ENCODE measurements around the gene PPEF1.
A peak's percentile ranks its signal among the peaks of the same experiment; 100 is the strongest.

PPEF1 gene

DNA sequence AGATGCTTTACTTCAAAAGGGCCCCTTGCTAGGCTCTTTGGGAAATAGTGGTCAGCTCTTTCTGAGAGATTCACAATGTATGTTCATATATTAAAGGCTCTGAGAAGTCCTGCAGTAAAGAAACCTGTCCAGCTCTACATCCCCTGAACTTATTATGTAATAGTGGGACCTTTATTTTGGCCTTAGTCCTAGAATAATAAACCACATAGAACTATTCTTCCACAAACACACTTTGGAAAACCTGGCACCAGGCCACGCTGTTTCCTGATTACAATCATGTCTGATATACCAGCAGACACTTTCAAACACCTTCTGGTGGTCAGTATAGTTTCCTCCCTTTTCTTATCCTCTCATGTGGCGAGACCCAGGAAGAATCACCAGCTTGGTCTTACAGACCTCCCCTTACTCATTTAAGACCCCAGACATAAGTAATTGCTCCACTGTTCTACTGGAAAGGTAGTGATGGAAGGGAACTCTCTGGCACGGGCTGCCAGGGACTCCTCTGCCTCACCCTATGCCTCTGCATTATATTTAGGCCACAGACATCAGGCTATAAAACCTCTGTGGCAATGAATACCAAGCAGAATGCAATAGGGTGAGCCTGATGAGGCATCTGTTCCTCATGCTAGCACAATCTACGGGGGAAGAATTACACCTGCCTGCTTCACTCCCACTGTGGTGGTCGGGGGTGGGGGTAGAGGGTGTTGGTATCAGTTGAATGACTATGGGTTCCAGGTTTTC is 5.7 kb upstream of the PPEF1 start:
- no peak for DNase-seq (ENCODE audit: low read depth, low spot score)

DNA sequence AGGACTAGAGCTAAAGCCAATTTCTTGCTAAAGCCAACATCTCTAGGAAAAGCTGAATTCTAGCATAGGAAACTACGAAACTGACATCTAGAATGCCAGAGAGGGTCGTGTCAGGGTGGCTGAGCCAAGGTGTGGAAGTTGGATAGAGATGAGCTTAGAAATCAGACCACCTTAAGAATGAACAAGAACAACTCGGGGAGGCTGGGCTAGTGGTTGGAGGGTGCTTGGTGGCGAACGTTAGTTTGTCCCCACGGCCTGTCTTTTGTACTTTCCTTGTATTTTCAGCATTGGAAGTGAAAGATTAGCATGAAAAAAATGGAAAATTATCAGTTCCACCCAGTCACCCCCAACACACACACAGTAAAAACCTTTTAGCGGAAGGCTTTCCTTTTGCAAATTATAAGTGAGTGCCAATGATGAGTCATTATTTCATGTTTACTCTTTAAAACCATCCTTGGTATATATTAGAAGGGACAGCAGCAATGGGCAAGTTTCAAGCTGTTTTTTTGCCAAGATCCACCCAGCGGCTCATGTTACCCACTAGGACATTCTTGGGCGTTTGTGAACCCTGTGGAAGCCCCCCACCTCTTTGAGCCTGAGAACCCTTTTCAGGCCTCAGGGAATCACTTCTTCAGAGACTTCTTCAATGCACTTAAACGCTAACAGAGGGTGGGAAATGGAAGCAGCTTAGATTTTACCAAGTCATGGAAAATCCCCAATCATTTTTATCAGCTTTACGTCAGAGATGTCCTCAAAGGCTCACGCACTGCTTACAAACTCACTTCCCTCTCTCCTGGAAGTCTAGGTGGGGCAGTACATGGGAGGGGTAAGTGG is 4.9 kb upstream of the PPEF1 start:
- DNase-seq (ENCODE audit: low read depth, low spot score): no peak

DNA sequence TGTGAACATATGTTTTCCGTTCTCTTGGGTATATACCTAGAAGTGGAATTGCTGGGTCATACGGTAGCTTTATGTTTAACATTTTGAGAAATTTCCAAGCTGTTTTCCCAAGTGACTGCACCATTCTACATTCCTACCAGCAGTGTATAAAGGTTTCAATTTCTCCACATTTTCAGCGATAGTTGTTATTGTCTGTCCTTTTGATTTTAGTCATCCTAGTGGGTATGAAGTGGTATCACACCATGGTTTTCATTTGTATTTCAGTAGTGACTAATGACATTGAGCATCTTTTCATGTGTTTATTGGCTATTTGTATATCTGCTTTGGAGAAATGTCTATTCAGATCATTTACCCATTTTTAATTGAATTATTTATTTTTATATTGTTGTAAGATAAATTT is 2.4 kb downstream of the PPEF1 start:
- DNase-seq (ENCODE audit: low read depth, low spot score): no peak

DNA sequence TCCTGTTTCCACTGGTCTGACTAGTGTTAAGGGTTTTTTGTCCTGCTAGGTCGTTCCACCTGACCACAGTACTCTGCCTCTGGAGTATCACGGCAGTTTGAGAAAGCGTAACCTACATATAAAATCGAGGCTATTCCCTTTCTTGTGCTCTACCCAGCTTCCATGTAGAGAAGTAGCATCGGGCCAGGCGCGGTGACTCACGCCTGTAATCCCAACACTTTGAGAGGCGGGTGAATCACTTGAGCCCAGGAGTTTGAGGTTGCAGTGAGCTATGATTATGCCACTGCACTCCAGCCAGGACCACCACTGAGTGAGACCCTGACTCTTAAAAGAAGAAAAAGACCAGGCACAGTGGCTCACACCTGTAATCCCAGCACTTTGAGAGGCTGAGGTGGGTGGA is 7.5 kb downstream of the PPEF1 start:
- peak; percentile 34 for DNase-seq (ENCODE audit: low read depth, low spot score)

DNA sequence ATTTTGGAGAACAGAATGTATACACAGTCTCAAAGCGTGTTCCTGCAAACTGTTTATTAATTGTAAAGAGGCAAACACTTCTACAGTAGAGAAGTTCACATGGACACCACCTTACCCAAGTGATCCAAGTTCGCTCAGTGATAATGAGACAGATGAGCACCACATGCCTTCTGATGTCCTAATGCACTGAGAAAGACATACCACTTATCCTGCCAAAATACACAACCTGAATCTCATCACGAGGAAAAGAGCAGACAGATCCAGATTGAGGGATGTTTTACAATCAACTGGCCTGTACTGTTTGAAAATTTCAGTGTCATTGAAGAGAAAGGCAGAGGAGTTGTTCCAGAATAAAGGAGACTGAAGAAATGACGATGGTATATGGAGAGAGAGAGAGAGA is 12.4 kb downstream of the PPEF1 start:
- no peak for DNase-seq (ENCODE audit: low read depth, low spot score)

DNA sequence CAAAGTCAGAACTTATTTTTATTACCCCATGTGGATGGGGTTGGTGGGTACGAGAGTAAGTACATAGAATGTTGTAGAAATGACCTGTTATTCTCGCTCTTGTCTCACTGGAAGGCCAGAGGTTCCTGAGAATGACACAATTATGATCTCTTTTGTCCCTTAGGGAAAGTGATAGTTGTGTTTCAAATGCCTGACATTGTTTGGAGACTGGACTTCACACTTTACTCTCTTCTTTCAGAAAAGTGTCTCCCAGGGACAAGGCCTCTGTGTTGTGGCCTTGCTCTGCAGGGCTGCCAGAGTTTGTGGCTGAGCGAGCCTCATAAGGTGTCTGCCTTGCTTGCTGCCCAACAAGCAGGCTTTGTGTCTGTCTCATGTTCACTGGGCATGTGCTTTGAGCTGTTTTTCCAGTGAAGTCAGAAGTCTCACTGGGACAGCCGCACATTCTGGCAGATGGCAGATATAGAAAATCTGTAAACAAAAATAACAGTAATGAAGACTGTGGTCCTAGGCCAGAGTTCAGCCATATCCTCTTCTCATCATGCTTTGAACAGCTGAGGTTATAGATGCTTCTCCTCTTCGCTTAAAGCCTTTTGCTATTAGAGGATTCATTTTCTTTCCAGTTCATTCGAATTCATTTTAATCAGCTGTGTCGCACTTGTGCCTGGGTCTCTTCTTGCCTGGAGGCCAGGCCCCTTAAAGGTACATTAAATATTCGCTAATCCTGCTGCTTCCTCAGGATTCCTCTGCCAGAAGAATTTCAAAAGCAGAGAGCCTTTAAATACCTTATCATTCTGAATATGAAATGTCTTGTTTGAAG is 14.4 kb downstream of the PPEF1 start:
- DNase-seq (ENCODE audit: low read depth, low spot score): no peak

DNA sequence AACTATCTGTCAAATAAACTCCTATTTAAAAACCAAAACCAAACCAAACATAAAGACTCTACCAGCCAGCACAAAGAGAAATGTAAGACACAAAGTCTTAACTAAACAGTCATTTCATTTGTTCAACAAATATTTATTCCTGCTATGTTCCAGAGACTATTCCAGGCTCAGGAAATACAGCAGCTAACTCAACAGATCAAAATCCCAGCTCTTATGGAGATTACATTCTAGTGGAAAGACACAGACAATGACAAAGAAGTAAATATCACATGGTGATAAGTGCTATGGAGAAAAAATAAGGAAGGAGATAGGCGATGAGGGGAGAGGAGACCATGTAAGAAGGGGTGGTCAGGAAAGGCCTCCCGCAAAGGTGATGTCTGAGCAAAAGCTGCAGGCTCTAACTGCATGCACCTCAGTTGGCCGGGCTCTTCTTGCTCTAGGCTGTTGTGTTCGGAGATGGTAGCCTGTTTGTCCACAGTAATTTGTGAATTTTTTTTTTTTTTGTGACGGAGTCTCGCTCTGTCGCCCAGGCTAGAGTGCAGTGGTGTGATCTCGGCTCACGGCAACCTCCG is 15.1 kb downstream of the PPEF1 start:
- DNase-seq (ENCODE audit: low read depth, low spot score): no peak

DNA sequence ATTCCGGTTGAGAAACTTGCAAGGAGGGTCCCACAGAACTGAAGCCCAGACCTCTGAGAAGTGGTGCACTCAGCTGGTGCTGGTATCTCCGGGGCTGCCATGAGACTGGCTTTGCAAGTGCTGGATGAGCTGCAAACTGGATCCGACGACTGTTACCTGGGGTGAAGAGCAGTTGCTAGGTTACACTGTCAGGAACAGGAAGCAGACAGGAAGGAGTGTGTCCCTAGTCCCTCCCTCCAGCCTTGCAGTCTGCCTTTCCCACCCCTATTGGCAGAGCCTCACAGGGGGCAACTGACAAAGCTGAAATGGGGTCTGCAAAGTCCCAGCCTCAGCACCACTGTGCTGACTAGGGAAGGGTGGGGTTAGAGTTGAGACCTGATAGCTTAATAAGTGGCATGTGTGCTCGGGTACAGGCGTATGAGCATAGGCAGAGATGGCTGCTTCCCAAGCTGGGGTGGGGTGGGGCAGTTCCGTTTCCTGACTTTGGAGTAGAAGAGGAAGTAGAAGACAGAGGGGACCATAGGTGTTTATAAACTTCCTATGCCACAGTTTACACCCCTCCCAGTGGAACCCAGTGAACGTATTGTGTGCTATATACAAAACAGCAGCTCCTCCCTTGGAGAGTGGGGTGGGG is 18.0 kb downstream of the PPEF1 start:
- DNase-seq (ENCODE audit: low read depth, low spot score): no peak

DNA sequence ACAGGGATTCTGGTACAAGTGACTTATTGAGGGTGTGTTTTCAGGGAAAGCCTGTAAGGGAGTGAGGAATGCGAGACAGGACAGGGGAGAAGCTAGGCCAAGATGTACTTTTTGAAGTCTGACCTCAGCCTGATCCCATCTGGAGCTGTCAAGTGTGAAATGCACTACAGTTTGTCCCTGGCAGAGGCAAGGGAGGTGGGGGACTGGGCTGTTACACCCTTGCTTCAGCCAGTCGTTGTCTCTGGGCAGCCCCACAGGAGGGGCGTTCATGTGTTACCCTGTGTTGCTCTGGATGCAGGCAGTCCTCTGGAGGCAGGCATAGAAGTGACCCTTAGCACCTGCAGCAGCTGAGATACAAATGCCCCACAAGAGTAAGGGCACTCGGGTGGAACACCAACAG is 25.8 kb downstream of the PPEF1 start:
- DNase-seq (ENCODE audit: low read depth, low spot score): no peak

DNA sequence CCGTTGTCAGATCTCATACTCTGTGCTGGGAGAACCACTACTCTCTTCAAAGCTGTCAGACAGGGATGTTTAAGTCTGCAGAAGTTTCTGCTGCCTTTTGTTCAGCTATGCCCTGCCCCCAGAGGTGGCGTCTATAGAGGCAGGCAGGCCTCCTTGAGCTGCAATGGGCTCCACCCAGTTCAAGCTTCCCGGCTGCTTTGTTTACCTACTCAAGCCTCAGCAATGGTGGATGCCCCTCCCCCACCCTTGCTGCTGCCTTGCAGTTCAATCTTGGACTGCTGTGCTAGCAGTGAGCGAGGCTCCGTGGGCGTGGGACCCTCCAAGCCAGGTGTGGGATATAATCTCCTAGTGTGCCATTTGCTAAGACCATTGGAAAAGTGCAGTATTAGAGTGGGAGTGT is 32.2 kb downstream of the PPEF1 start:
- peak; percentile 35 for DNase-seq (ENCODE audit: low read depth, low spot score)

DNA sequence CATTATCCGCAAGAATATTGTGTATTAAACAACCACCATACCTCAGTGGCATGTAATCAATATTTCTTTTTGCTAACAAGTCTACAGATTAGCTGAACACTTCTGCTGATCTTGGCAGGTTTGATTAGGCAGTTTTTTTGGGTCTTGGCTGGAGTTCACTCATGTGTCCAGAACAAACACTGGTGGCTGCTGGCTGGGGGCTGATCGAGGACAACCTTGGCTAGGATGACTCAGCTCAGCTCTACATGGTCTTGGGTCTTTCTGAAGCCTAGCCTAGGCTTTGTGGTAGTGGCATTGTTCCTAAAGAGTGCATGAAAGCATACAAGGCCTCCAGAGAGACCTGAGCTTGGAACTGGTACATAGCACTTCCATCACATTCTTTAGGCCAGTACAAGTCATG is 41.1 kb downstream of the PPEF1 start:
- no peak for DNase-seq (ENCODE audit: low read depth, low spot score)

DNA sequence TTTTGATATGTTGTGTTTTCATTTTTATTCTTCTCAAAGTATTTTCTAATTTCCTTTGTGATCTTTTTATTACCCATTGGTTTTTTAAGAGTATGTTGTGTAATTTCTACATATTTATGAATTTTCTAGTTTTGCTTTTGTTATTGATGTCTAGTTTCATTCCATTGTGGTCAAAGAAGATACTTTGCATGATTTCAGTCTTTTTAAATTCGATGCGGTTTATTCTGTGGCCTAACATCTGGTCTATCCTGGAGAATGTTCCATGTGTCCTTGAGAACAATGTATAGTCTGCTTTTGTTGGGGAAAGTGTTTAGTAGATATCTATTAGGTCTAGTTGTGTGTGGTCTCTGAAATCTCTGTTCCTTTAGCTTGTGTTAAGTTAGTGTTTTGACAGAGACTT is 46.2 kb downstream of the PPEF1 start:
- DNase-seq (ENCODE audit: low read depth, low spot score): no peak

DNA sequence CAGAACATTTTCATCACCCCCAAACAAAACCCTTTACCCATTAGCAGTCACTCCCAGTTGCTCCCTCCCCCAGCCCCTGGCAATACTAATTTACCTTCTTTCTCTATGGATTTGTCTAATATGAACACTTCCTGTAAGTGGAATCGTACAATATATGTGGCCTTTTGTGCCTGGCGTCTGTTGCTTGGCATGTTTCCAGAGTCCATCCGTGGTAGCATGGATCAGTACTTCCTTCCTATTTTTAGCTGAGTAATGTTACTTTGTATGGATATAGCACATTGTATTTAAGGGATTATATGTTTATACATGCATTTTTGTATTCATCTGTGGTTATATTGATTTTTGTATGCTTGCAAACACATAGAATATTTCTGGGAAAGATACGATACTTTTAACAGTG is 48.2 kb downstream of the PPEF1 start:
- DNase-seq (ENCODE audit: low read depth, low spot score): no peak

DNA sequence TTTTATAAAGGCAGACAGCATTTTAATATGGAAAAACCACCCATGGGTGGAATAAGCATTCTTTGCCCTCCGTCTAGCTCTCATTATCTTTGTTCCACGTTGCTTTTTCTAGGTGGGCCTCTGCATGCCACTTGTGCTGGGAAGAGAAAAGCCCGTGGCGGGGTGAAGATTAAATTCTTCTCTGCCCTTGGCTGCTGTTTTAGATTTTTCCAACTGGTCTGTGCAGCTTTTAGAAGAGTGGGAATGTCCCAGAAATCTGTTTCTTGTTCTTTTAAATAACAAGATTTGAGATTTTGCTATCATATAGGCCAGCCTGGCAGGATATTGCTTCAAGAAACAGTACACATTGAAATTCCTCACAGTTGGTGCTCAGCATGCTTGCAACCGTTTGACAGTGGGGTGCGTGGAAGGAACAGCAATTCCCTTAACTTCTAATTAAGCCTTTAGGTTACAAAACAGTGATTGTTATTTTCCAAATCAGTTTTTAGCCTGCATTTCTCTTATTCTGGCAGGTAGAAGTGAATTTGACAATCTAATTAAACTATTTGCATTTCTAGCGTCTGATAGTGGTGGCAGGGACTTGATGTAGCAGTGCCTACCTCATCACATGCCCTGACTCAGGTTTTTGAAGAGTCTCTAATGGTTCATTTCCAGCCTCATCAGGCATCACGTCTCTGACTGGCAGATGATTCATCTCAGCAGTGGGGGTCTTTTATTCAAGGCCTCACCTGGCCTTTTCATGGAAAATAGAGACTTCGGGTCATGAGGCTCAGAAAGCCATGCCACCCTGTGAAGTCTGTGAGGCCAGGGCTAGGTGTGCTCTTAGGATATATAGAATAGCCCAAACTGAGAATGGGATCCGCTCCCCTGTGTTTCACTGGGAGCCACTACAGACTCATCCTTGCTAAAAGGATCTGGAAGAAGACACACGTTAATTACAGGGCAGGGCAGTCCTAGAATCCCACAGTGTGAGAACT is 50.8 kb downstream of the PPEF1 start:
- DNase-seq (ENCODE audit: low read depth, low spot score): no peak

DNA sequence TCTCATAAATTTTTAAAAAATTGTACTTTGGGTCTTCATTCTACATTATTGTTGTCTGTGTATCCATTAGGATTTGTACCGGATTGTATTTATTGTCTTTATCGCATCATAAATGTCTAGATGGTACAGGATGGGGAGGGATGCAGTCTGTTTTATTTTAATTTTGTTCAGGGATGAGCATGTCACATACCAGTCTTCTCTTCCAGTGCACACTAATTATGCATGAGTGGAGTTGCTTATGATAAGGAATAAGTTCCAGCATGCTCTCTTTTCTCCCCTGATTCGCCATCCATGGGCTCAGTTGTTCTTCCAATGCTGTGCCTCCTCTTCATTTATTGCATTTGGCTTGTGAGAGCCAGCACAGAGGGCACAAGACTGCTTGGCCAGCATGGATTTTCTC is 54.3 kb downstream of the PPEF1 start:
- no peak for DNase-seq (ENCODE audit: low read depth, low spot score)

DNA sequence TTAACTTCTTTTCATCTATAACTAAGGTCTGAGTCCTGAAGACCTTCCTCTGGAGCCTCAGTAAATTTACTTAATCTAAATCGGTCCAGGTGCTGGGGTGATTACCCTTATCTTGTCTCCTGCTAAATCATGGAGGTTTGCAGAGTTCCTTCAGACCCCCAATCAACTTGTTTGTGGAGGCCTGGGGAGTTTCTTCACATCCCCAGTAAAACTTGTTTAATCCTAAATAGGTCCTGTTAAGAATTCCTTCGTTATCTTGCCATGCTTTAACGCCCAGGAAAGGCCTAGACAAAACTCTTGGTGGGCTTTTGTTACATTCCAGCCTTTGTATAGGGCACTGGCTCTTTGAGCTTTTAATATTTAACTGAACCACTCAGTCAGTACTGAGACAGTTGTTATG is 55.7 kb downstream of the PPEF1 start:
- peak; percentile 27 for DNase-seq (ENCODE audit: low read depth, low spot score)

DNA sequence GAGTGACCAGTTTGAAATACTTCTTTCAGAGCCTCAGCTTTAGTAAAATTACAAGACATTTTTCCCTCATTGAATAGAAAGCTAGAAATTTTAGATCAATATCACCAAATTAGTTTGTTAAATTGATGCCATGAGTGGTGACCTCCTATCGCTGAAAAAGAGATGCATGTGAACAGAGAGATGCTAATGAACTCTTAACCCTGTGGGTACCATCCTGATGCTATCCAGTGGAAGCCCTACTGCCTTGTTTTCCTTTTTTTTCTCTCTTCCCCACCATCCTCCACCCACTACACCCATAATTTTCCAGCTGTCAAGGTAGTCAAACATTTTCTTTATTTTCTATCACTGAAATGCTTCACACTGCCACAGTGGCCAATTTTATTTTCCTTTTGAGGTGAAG is 61.9 kb downstream of the PPEF1 start:
- no peak for DNase-seq (ENCODE audit: low read depth, low spot score)

DNA sequence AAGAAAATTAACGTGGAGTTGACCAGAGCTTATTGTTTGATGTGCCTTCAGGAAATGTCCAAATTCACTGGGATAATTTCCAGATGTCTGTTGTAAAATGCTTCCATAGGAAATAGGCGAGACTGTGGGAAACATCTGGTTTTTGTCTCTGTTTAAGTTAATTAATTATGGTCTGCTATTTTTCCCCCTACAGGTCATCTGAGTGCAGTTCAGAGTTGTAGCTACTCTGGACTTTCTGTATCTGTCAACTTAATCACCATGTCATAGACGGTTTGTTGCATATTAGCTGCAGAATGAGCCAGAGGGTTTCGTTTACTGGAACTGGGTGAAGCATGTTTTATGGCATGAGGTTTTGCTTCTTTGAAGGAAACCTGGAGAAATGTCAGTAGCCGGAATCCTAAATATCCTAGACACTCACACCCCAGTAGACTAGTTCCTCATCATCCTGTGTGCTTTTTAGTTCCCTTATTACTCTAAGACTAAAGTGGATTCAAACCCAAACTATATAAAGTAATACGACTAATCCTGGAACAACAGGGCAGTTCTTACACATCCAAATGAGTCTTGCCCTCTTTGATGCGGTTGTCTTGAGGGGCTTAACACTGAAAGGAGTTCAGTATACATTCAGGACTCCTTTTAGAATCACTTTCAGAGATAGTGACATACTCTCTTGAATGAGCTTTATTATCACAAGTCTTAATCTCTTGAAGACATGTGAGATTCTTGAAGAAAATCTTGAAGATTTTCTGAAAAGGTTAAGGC is 62.5 kb downstream of the PPEF1 start:
- no peak for DNase-seq (ENCODE audit: low read depth, low spot score)

DNA sequence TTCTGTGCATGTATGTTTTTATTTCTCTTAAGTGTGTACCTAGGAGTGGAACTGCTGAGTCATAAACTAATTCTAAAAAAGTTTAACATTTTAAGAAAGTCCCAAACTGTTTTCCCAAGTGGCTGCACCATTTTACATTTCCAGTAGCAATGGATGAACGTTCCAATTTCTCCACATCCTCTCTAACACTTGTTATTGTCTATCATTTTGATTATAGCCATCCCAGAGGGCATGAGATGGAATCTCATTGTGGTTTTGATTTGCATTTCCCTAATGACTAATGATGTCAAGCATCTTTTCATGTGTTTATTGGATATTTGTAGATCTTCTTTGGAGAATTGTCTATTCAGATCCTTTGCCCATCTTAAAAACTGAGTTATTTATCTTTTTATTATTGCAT is 82.5 kb downstream of the PPEF1 start:
- DNase-seq (ENCODE audit: low read depth, low spot score): no peak

DNA sequence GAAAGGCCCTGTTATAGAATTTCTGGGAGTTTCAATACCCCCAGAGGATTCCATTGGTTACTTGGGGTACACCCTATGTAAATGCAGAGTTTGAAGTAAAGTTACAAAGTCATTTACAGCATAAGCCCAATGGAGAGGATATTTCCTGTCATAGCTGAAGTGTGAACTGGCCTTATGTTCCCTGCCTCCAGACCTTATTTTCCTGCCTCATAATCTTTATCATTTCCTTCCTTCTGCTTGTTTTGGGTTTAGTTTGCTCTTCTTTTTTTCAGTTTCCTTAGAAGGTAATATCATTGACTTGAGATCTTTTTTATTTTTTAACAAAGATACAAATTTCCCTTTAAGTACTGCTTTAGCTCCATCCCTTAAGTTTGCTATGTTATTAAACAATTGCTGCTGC is 85.4 kb downstream of the PPEF1 start:
- DNase-seq (ENCODE audit: low read depth, low spot score): no peak
